ENCODE results near the gene KIF21B.

Gene KIF21B

GRCh38 chr1:201023517-201023902 lies at the start of gene KIF21B:
Gene KIF21B, minus strand, starts transcription at chr1:201023714. Its CDS starts 331 bp downstream, at chr1:201023383.
- TF ChIP-seq, protein P1, sequence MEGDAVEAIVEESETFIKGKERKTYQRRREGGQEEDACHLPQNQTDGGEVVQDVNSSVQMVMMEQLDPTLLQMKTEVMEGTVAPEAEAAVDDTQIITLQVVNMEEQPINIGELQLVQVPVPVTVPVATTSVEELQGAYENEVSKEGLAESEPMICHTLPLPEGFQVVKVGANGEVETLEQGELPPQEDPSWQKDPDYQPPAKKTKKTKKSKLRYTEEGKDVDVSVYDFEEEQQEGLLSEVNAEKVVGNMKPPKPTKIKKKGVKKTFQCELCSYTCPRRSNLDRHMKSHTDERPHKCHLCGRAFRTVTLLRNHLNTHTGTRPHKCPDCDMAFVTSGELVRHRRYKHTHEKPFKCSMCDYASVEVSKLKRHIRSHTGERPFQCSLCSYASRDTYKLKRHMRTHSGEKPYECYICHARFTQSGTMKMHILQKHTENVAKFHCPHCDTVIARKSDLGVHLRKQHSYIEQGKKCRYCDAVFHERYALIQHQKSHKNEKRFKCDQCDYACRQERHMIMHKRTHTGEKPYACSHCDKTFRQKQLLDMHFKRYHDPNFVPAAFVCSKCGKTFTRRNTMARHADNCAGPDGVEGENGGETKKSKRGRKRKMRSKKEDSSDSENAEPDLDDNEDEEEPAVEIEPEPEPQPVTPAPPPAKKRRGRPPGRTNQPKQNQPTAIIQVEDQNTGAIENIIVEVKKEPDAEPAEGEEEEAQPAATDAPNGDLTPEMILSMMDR (conservative IDR thresholded peaks at IDR 0.05), result no peak
- H3K27ac ChIP-seq, result peak within 1 kb of the TSS; percentile 18; the same call in 1 of the 2 replicates

GRCh38 chr1:201072922-201073321 lies 49.4 kb upstream of the KIF21B start:
- H3K27ac ChIP-seq, result no peak overlapping the region
- TF ChIP-seq, protein P1 (conservative IDR thresholded peaks at IDR 0.05), result no peak

- no peak overlapping the region for H3K27ac ChIP-seq
- TF ChIP-seq, protein P1 (conservative IDR thresholded peaks at IDR 0.05), result no peak
Observed at GRCh38 chr1:201072149-201072548, 48.6 kb upstream of the KIF21B start.

GRCh38 chr1:201069636-201070035 lies 46.1 kb upstream of the KIF21B start:
- TF ChIP-seq, protein P1 (conservative IDR thresholded peaks at IDR 0.05), result no peak
- H3K27ac ChIP-seq, result no peak overlapping the region

DNA sequence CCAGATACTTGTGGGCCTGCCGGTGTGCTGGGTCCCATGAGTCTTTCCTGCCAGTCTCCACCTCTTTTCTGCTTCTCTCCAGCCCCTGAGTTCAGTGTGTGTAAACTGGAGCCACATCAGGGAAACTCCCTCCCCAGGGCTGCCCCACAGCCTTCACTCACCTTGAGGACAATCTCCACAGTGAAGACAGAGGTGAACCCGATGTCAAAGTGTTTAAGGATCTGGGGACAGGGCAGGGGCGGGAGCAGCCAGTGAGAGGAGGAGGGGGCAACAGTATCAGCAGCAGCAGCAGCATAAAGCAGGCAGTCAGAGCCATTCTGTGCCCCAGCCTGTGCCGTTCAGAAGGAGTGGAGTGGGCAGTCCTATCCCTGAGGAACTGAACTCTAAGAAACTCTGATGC lies 45.5 kb upstream of the KIF21B start:
- TF ChIP-seq, protein P1 (conservative IDR thresholded peaks at IDR 0.05), result no peak
- no peak overlapping the region for H3K27ac ChIP-seq

DNA sequence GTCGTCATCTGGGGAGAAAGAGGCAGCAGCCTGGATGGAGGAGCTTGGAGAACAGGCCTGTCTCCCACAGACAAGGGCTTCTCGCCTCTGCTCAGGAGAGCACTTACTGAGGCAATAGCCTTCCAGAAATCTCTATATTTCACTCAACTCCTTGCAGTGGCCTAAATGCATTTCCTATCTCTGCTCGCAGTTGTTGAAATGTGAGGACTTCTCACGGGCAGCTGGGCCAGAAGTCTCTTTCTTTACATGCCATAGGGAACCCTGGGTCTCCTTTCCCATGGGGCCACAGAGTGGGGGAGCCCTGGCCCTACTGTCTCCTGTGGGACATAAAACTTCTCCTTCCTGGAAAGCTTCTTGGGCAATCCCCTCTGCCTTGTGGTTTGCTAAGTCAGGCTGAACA lies 43.5 kb upstream of the KIF21B start:
- no peak overlapping the region for H3K27ac ChIP-seq
- TF ChIP-seq, protein P1 (conservative IDR thresholded peaks at IDR 0.05), result no peak

GRCh38 chr1:201065686-201066085 lies 42.2 kb upstream of the KIF21B start:
- H3K27ac ChIP-seq, result no peak overlapping the region
- TF ChIP-seq, protein P1 (conservative IDR thresholded peaks at IDR 0.05), result no peak
